Fibroblast of mammary gland (primary cell): ENCODE data around the gene TM9SF3.
A peak's percentile ranks its signal among the peaks of the same experiment; 100 is the strongest.

Source experiments
- DNase-seq: peaks from one replicate; pipeline ENCODE4 v3.0.0-alpha.2; 2010; ENCODE audit warnings: low read depth
- H3K4me3 ChIP-seq: 2 replicates; pipeline ENCODE4 v1.5.1; 2011; ENCODE audit warnings: low read depth, mild to moderate bottlenecking, low read length, moderate library complexity; ENCODE audit not compliant: control insufficient read depth
- TF ChIP-seq, protein P1 (sequence below): conservative IDR thresholded peaks from 2 replicates; pipeline ENCODE4 v1.5.1; 2011; ENCODE audit warnings: low read depth, low read length, inconsistent platforms; ENCODE audit not compliant: control insufficient read depth, insufficient read depth

The TM9SF3 gene

GRCh38 chr10:96468845-96469244 lies 118.0 kb downstream of the TM9SF3 start:
- no peak overlapping the region for H3K4me3 ChIP-seq
- TF ChIP-seq, protein P1, sequence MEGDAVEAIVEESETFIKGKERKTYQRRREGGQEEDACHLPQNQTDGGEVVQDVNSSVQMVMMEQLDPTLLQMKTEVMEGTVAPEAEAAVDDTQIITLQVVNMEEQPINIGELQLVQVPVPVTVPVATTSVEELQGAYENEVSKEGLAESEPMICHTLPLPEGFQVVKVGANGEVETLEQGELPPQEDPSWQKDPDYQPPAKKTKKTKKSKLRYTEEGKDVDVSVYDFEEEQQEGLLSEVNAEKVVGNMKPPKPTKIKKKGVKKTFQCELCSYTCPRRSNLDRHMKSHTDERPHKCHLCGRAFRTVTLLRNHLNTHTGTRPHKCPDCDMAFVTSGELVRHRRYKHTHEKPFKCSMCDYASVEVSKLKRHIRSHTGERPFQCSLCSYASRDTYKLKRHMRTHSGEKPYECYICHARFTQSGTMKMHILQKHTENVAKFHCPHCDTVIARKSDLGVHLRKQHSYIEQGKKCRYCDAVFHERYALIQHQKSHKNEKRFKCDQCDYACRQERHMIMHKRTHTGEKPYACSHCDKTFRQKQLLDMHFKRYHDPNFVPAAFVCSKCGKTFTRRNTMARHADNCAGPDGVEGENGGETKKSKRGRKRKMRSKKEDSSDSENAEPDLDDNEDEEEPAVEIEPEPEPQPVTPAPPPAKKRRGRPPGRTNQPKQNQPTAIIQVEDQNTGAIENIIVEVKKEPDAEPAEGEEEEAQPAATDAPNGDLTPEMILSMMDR = no peak
- peak; percentile 24 for DNase-seq
